ENCODE measurements around the gene ZKSCAN1.

DNA sequence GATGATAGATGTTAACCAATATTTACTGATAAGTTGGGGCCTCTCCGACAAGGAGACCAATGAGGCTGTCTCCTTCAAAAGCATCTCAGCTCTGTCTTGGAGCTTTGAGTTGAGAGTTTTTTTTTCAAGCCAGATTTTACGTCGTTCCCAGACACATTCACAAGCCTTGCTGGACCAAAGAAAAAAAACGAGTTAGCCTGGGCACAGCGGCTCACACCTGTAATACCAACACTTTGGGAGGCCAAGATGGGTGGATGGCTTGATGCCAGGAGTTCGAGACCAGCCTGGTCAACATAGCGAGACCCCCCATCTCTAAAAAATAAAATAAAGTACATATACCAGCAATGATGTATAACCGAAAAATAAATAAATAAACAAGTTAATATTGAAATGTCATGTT is 20.6 kb upstream of the ZKSCAN1 start:
- TF ChIP-seq, protein P1, sequence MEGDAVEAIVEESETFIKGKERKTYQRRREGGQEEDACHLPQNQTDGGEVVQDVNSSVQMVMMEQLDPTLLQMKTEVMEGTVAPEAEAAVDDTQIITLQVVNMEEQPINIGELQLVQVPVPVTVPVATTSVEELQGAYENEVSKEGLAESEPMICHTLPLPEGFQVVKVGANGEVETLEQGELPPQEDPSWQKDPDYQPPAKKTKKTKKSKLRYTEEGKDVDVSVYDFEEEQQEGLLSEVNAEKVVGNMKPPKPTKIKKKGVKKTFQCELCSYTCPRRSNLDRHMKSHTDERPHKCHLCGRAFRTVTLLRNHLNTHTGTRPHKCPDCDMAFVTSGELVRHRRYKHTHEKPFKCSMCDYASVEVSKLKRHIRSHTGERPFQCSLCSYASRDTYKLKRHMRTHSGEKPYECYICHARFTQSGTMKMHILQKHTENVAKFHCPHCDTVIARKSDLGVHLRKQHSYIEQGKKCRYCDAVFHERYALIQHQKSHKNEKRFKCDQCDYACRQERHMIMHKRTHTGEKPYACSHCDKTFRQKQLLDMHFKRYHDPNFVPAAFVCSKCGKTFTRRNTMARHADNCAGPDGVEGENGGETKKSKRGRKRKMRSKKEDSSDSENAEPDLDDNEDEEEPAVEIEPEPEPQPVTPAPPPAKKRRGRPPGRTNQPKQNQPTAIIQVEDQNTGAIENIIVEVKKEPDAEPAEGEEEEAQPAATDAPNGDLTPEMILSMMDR (IDR thresholded peaks at IDR 0.05; ENCODE audit: insufficient read depth, low read length) = no peak
- TF ChIP-seq POLR2AphosphoS5 (IDR thresholded peaks at IDR 0.05; ENCODE audit: low read depth) = no peak
- TF ChIP-seq, protein P2, sequence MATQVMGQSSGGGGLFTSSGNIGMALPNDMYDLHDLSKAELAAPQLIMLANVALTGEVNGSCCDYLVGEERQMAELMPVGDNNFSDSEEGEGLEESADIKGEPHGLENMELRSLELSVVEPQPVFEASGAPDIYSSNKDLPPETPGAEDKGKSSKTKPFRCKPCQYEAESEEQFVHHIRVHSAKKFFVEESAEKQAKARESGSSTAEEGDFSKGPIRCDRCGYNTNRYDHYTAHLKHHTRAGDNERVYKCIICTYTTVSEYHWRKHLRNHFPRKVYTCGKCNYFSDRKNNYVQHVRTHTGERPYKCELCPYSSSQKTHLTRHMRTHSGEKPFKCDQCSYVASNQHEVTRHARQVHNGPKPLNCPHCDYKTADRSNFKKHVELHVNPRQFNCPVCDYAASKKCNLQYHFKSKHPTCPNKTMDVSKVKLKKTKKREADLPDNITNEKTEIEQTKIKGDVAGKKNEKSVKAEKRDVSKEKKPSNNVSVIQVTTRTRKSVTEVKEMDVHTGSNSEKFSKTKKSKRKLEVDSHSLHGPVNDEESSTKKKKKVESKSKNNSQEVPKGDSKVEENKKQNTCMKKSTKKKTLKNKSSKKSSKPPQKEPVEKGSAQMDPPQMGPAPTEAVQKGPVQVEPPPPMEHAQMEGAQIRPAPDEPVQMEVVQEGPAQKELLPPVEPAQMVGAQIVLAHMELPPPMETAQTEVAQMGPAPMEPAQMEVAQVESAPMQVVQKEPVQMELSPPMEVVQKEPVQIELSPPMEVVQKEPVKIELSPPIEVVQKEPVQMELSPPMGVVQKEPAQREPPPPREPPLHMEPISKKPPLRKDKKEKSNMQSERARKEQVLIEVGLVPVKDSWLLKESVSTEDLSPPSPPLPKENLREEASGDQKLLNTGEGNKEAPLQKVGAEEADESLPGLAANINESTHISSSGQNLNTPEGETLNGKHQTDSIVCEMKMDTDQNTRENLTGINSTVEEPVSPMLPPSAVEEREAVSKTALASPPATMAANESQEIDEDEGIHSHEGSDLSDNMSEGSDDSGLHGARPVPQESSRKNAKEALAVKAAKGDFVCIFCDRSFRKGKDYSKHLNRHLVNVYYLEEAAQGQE (IDR thresholded peaks at IDR 0.05; ENCODE audit: insufficient replicate concordance, low read depth) = no peak
- TF ChIP-seq GABPA (IDR thresholded peaks at IDR 0.05; ENCODE audit: low read depth) = no peak
- no peak for TF ChIP-seq SPI1 (IDR thresholded peaks at IDR 0.05; ENCODE audit: borderline replicate concordance, low read depth)
